ES-I3 (cell line): ENCODE results near the gene SPC24.
"Not testable (repeated sequence)": the region's sequence is repeated elsewhere in the genome, so short reads cannot be mapped to it uniquely, and the experiment has no call there.

ENCODE experiments used
- H3K36me3 ChIP-seq: 2 replicates; pipeline ENCODE4 v1.6.1; 2013; ENCODE audit warnings: mild to moderate bottlenecking, low read length, control low read depth, moderate library complexity; ENCODE audit not compliant: insufficient read depth
- H3K4me1 ChIP-seq: 2 replicates; pipeline ENCODE4 v1.6.1; 2013; ENCODE audit warnings: mild to moderate bottlenecking, control low read depth, low read length; ENCODE audit not compliant: insufficient read depth
- H3K9ac ChIP-seq: 2 replicates; pipeline ENCODE4 v1.6.1; 2013; ENCODE audit warnings: low read depth, mild to moderate bottlenecking, low read length, moderate library complexity
- H3K9me3 ChIP-seq: 2 replicates; pipeline ENCODE4 v1.6.1; 2013; ENCODE audit warnings: mild to moderate bottlenecking, low read length, moderate library complexity; ENCODE audit not compliant: control insufficient read depth, insufficient read depth

The SPC24 gene

GRCh38 chr19:11138601-11139300 lies 16.8 kb downstream of the SPC24 start:
- H3K4me1 ChIP-seq = peaks cover 18% of the 10 kb centered on the region
- H3K9me3 ChIP-seq = no peaks in the 10 kb centered on the region
- no peak overlapping the region; the same call in 1 of the 2 replicates for H3K9ac ChIP-seq

DNA sequence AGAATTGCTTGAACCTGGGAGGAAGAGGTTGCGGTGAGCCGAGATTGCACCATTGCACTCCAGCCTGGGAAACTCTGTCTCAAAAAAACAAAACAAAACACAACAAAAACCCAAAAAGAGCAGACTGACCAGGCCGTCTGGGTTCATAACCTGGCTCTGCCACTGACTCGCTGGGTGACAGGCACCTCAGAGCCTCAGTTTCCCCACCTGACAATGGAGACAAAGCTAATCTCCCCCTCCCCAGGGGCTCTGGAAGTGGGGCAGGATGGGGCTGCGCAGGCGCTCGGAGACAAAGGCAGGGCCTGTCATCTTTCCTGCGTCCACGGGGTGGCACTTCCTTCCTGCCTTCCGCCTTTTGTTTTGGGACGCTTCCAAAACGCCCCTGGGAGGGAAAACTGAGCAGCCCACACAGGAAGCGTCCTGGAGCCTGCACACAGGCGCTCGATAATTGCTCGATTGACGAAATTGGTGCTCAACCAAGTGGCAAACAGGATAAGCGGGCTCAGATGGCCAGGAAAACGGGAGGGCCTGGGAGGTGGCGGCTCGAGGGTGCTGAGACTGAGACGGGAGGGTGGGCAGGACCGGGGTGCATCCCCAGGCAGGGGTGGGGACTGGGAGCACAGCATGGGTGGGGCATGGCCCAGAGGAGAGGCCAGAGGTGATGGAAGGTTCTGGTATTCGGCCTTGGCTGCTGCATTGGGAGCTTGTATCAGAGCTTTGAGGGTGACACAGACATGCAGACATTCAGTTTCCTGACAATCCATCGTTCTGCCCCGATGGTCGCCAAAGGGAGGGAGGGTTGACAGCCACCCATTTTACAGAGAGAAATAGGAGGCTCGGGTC lies 17.8 kb downstream of the SPC24 start:
- Histone ChIP-seq H3K9me3 (no peaks in the 10 kb centered on the region), H3K9ac (peak overlapping the region; percentile 44), H3K4me1 (peaks cover 17% of the 10 kb centered on the region)

More at GRCh38 chr19:11138601-11139300, 16.8 kb downstream of the SPC24 start:
- no peaks in the 10 kb centered on the region for H3K36me3 ChIP-seq

GRCh38 chr19:11136400-11137101 lies 19.0 kb downstream of the SPC24 start:
- Histone ChIP-seq H3K9me3 (no peaks in the 10 kb centered on the region), H3K4me1 (peaks cover 9% of the 10 kb centered on the region), H3K9ac (no peak overlapping the region), H3K36me3 (peaks cover 7% of the 10 kb centered on the region)

More for the DNA sequence above, 17.8 kb downstream of the SPC24 start:
- no peaks in the 10 kb centered on the region for H3K36me3 ChIP-seq

DNA sequence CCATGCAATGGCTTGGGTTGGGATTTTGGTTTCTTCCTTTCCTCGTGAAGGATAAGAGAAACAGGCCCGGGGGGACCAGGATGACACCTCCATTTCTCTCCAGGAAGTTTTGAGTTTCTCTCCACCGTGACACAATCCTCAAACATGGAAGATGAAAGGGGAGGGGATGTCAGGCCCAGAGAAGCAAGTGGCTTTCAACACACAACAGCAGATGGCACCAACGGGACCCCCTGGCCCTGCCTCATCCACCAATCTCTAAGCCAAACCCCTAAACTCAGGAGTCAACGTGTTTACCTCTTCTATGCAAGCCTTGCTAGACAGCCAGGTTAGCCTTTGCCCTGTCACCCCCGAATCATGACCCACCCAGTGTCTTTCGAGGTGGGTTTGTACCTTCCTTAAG lies 24.1 kb downstream of the SPC24 start:
- Histone ChIP-seq H3K4me1 (no peaks in the 10 kb centered on the region), H3K9ac (no peak overlapping the region), H3K9me3 (no peaks in the 10 kb centered on the region), H3K36me3 (peaks cover 30% of the 10 kb centered on the region)

GRCh38 chr19:11130824-11131455 lies 24.6 kb downstream of the SPC24 start:
- no peaks in the 10 kb centered on the region for H3K9me3 ChIP-seq
- no peaks in the 10 kb centered on the region for H3K4me1 ChIP-seq
- peaks cover 34% of the 10 kb centered on the region for H3K36me3 ChIP-seq
- no peak overlapping the region for H3K9ac ChIP-seq

DNA sequence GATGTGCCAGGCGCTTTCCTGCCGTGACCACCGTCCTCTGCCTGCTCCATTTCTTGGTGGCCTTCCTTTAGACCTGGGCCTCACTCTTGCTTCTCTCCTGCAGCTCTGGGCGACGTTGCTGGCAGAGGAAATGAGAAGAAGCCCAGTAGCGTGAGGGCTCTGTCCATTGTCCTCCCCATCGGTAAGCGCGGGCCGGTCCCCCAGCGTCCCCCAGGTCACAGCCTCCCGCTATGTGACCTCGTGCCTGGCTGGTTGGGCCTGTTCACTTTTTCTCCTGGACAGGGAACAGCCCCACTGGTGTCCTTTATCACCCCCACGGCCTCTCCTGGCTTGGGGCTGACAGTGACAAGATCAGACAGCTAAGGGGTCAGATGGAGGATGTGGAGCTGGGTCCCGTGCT lies 27.7 kb downstream of the SPC24 start:
- Histone ChIP-seq H3K4me1 (no peaks in the 10 kb centered on the region), H3K9ac (no peak overlapping the region), H3K9me3 (no peaks in the 10 kb centered on the region), H3K36me3 (peaks cover 44% of the 10 kb centered on the region)

GRCh38 chr19:11125994-11126685 lies 29.4 kb downstream of the SPC24 start:
- Histone ChIP-seq H3K4me1 (no peaks in the 10 kb centered on the region), H3K9me3 (no peaks in the 10 kb centered on the region), H3K9ac (no peak overlapping the region), H3K36me3 (peaks cover 36% of the 10 kb centered on the region)

DNA sequence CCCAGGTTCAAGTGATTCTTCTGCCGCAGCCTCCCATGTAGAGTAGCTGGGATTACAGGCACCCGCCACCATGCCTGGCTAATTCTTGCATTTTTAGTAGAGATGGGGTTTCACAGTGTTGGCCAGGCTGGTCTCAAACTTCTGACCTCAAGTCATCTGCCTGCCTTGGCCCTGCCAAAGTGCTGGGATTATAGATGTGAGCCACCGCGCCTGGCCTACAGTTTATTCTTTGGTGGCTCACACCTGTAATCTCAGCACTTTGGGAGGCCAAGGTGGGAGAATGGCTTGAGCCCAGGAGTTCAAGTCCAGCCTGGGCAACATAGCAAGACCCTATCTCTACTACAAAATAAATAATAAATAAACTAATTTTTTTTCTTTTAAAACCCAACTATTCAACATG lies 31.4 kb downstream of the SPC24 start:
- not testable (repeated sequence) for H3K4me1 ChIP-seq, H3K9ac ChIP-seq
- H3K36me3 ChIP-seq = peaks cover 42% of the 10 kb centered on the region

DNA sequence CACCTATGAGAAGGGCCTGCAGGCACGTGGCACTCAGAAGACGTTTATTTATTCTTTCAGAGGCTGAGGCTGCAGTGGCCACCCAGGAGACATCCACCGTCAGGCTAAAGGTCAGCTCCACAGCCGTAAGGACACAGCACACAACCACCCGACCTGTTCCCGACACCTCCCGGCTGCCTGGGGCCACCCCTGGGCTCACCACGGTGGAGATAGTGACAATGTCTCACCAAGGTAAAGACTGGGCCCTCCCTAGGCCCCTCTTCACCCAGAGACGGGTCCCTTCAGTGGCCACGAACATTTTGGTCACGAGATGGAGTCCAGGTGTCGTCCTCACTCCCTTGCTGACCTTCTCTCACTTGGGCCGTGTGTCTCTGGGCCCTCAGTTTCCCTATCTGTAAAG lies 32.5 kb downstream of the SPC24 start:
- Histone ChIP-seq H3K4me1 (no peaks in the 10 kb centered on the region), H3K36me3 (peaks cover 44% of the 10 kb centered on the region), H3K9ac (no peak overlapping the region), H3K9me3 (no peaks in the 10 kb centered on the region)

More for the DNA sequence above, 31.4 kb downstream of the SPC24 start:
- H3K9me3 ChIP-seq = not testable (repeated sequence)

- peaks cover 37% of the 10 kb centered on the region for H3K36me3 ChIP-seq
- H3K9ac ChIP-seq, H3K9me3 ChIP-seq, H3K4me1 ChIP-seq: not testable (repeated sequence)
These were observed 33.6 kb downstream of the SPC24 start for GRCh38 chr19:11121963-11122362.

DNA sequence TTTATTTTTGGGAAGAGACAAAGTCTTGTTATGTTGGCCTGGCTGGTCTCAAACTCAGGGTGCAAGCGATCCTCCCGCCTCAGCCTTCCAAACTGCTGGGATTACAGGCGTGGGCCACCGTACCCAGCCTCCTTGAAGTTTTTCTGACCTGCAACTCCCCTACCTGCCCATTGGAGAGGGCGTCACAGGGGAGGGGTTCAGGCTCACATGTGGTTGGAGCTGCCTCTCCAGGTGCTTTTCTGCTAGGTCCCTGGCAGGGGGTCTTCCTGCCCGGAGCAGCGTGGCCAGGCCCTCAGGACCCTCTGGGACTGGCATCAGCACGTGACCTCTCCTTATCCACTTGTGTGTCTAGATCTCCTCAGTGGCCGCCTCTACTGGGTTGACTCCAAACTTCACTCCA lies 39.1 kb downstream of the SPC24 start:
- H3K9ac ChIP-seq = no peak overlapping the region
- no peaks in the 10 kb centered on the region for H3K4me1 ChIP-seq
- H3K36me3 ChIP-seq = peaks cover 56% of the 10 kb centered on the region
- H3K9me3 ChIP-seq = no peaks in the 10 kb centered on the region

GRCh38 chr19:11115895-11116446 lies 39.6 kb downstream of the SPC24 start:
- Histone ChIP-seq H3K9me3 (no peaks in the 10 kb centered on the region), H3K36me3 (peaks cover 61% of the 10 kb centered on the region), H3K4me1 (no peaks in the 10 kb centered on the region), H3K9ac (no peak overlapping the region)

DNA sequence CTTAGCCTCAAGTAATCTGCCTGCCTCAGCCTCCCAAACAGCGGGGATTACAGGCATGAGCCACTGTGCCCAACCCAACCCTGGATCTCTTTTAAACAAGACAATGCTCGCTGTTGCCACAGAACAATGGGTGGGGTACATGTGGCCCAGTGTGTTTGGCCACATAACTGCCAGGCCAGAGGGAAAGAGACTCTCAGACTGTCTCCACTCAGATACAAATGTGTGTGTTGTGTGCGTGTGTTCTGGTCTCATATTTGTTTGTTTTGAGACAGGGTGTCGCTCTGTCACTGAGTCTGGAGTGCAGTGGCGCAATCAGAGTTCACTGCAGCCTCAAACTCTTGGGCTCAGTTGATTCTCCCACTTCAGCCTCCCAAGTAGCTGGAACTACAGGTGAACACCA lies 40.5 kb downstream of the SPC24 start:
- no peaks in the 10 kb centered on the region for H3K4me1 ChIP-seq
- H3K36me3 ChIP-seq = peaks cover 61% of the 10 kb centered on the region
- no peaks in the 10 kb centered on the region for H3K9me3 ChIP-seq
- H3K9ac ChIP-seq = no peak overlapping the region
